Islet of Langerhans (tissue), 1 donor: ENCODE data around the gene RIMBP2.
A peak's percentile ranks its signal among the peaks of the same experiment; 100 is the strongest.
"Not testable (repeated sequence)": the region's sequence is repeated elsewhere in the genome, so short reads cannot be mapped to it uniquely, and the experiment has no call there.

ENCODE experiments used
- FAIRE-seq: peaks from one replicate; lab custom pipeline; 2011; peaks lifted over from hg19 to GRCh38; lab: Jason Lieb, UNC

RIMBP2 gene

GRCh38 chr12:130651188-130651959 is 64.7 kb downstream of the RIMBP2 start:
- no peak for FAIRE-seq

GRCh38 chr12:130650131-130650530 is 66.0 kb downstream of the RIMBP2 start:
- FAIRE-seq, result no peak

- FAIRE-seq, result no peak
Observed at GRCh38 chr12:130649101-130650045, 66.7 kb downstream of the RIMBP2 start.

GRCh38 chr12:130647814-130648213 is 68.3 kb downstream of the RIMBP2 start:
- FAIRE-seq, result no peak

GRCh38 chr12:130646716-130647370 is 69.3 kb downstream of the RIMBP2 start:
- FAIRE-seq, result no peak

- FAIRE-seq, result not testable (repeated sequence)
Observed at GRCh38 chr12:130646191-130646590, 69.9 kb downstream of the RIMBP2 start.

GRCh38 chr12:130645751-130646150 is 70.3 kb downstream of the RIMBP2 start:
- peak; percentile 72 for FAIRE-seq

- FAIRE-seq, result no peak
Observed at GRCh38 chr12:130644566-130644965, 71.5 kb downstream of the RIMBP2 start.

- no peak for FAIRE-seq
Observed at GRCh38 chr12:130644146-130644545, 72.0 kb downstream of the RIMBP2 start.

GRCh38 chr12:130642856-130643255 is 73.2 kb downstream of the RIMBP2 start:
- FAIRE-seq, result no peak

GRCh38 chr12:130641533-130642184 is 74.4 kb downstream of the RIMBP2 start:
- no peak for FAIRE-seq

- FAIRE-seq, result no peak
Observed at GRCh38 chr12:130640901-130641300, 75.2 kb downstream of the RIMBP2 start.

GRCh38 chr12:130640496-130640895 is 75.6 kb downstream of the RIMBP2 start:
- FAIRE-seq, result no peak

GRCh38 chr12:130639476-130640424 is 76.3 kb downstream of the RIMBP2 start:
- no peak for FAIRE-seq

GRCh38 chr12:130636370-130636769 is 79.7 kb downstream of the RIMBP2 start:
- no peak for FAIRE-seq

- no peak for FAIRE-seq
Observed at GRCh38 chr12:130634866-130635265, 81.2 kb downstream of the RIMBP2 start.

GRCh38 chr12:130633771-130634170 is 82.3 kb downstream of the RIMBP2 start:
- FAIRE-seq, result peak; percentile 97

GRCh38 chr12:130632642-130633041 is 83.5 kb downstream of the RIMBP2 start:
- FAIRE-seq, result peak; percentile 87

GRCh38 chr12:130628304-130628703 is 87.8 kb downstream of the RIMBP2 start:
- no peak for FAIRE-seq

- FAIRE-seq, result no peak
Observed at GRCh38 chr12:130627175-130627574, 88.9 kb downstream of the RIMBP2 start.

GRCh38 chr12:130626601-130627000 is 89.5 kb downstream of the RIMBP2 start:
- FAIRE-seq, result no peak
